KBM-7 (cell line): Measurements from ENCODE around the gene UBE2F.
"Not testable (repeated sequence)": the region's sequence is repeated elsewhere in the genome, so short reads cannot be mapped to it uniquely, and the experiment has no call there.

ENCODE experiments used
- DNase-seq: peaks from one replicate; pipeline ENCODE4 v3.0.0-alpha.2; 2015
- in situ Hi-C: fragments of 300-500 bp; cut with MboI; formaldehyde crosslinking; loops from 2 replicates; pipeline ENCODE4 v1.14.3; 2020; ENCODE audit warnings: low sequenced_read_pairs, low pct_unique_long_range_greater_than_20kb, mixed read lengths

UBE2F gene

GRCh38 chr2:238032755-238033337, 66.0 kb downstream of the UBE2F start:
- DNase-seq: no peak
- in situ Hi-C loops: no loop called here

- in situ Hi-C loops, DNase-seq: not testable (repeated sequence)
These were observed 67.2 kb downstream of the UBE2F start for GRCh38 chr2:238033991-238034390.

GRCh38 chr2:238038203-238038602, 71.4 kb downstream of the UBE2F start:
- in situ Hi-C loops: no loop called here
- no peak for DNase-seq

- in situ Hi-C loops: no loop called here
- DNase-seq: no peak
These were observed 72.3 kb downstream of the UBE2F start for GRCh38 chr2:238039151-238039550.

GRCh38 chr2:238039985-238040384, 73.2 kb downstream of the UBE2F start:
- in situ Hi-C loops: no loop called here
- DNase-seq: no peak

GRCh38 chr2:238040918-238041317, 74.1 kb downstream of the UBE2F start:
- in situ Hi-C loops: no loop called here
- DNase-seq: no peak

GRCh38 chr2:238042090-238042489, 75.3 kb downstream of the UBE2F start:
- in situ Hi-C loops: no loop called here
- no peak for DNase-seq

- in situ Hi-C loops: no loop called here
These were observed 76.2 kb downstream of the UBE2F start for GRCh38 chr2:238042849-238043584.

GRCh38 chr2:238043851-238044250, 77.0 kb downstream of the UBE2F start:
- no peak for DNase-seq
- in situ Hi-C loops: no loop called here

More at GRCh38 chr2:238042849-238043584, 76.2 kb downstream of the UBE2F start:
- no peak for DNase-seq

- no peak for DNase-seq
- in situ Hi-C loops: no loop called here
These were observed 78.8 kb downstream of the UBE2F start for GRCh38 chr2:238045575-238045974.

GRCh38 chr2:238046725-238047270, 80.0 kb downstream of the UBE2F start:
- in situ Hi-C loops: no loop called here
- no peak for DNase-seq

- in situ Hi-C loops: no loop called here
- no peak for DNase-seq
These were observed 86.5 kb downstream of the UBE2F start for GRCh38 chr2:238053191-238053776.

GRCh38 chr2:238055841-238056240, 89.0 kb downstream of the UBE2F start:
- DNase-seq: peak; percentile 41
- in situ Hi-C loops: no loop called here

GRCh38 chr2:238057696-238058575, 91.1 kb downstream of the UBE2F start:
- in situ Hi-C loops, DNase-seq: not testable (repeated sequence)

- no peak for DNase-seq
- in situ Hi-C loops: no loop called here
These were observed 92.7 kb downstream of the UBE2F start for GRCh38 chr2:238059505-238059904.

GRCh38 chr2:238060096-238060541, 93.3 kb downstream of the UBE2F start:
- in situ Hi-C loops: no loop called here
- DNase-seq: no peak

- in situ Hi-C loops: no loop called here
- peak; percentile 98 for DNase-seq
These were observed 93.9 kb downstream of the UBE2F start, which contains the start of gene SCLY for GRCh38 chr2:238060542-238061314. Gene SCLY, plus strand, starts transcription at chr2:238061001. Its CDS starts 54 bp downstream, at chr2:238061055.
